ENCODE measurements around the gene KRTAP6-2.

Gene KRTAP6-2, protein sequence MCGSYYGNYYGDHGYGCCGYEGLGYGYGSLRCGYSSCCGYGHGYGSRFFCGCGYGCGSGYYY

DNA sequence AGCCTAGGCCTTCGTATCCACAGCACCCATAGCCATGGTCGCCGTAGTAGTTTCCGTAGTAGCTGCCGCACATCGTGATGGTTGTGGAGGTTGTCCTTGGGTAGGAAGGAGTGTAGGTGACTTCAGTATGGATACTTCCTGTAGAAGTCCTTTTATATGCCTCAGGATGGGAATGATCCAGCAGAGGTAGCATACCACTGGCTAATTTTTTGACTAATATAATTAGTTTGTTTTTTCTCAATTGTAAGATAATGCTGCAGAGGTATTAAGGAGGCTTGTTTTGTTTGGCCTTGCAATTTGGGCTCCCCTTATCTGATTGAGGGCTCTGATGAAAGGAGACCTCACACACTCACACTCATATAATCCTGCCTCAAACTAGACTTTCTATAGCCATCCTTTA is at the start of gene KRTAP6-2:
KRTAP6-2 (minus strand) TSS at position 101 of the 400 bp plus-strand sequence; CDS start at position 73, 28 bp downstream.
- in situ Hi-C loops (cut with HindIII; ENCODE audit: low pct_ligation_motif_present, low pct_unique_long_range_greater_than_20kb, low sequenced_read_pairs): no loop called here

DNA sequence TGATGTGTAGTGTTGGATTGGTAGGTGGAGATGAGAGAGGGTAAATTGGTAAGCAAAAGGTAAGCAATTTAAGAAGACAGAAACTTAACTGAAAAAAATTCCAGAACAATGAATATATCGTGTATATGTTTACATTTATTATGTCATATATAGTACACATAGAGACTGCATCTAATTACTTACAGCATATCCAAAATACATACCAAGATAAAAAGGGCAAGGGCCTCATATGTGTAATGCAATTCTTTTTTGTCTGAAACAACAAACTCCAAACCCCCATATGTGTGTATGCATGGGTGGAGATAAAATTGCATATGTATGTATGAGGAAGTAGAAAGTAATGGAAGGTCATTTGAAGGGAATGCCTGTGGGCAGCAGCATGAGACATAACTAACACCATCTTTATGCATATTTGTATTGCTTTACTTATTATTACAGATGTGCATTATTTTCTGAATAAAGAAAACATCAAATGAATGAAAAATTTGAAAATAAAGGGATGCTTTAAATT is 48.3 kb upstream of the KRTAP6-2 start:
- in situ Hi-C loops (cut with HindIII; ENCODE audit: low pct_ligation_motif_present, low pct_unique_long_range_greater_than_20kb, low sequenced_read_pairs): no loop called here
- DNase-seq: no peak

More for the DNA sequence above, at the start of gene KRTAP6-2:
- DNase-seq: no peak

DNA sequence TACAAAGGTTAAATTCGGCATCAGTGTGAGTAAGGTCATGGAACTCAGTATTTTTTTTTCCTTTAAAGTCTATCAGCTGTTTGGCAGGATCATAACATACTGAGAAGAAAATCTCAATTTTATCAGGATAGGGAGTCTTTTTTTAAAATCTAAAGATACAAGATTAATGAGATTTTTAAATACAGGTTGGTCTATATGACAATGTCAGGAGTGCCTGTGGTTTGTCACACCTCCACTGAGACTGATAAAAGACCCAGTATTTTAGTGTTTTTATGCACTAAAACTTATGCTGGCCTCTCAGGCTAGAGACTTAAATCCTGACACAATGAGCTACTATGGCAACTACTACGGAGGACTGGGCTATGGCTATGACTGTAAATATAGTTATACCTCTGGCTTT is 43.9 kb upstream of the KRTAP6-2 start, which contains the start of gene KRTAP20-3:
KRTAP20-3 (plus strand) TSS at position 301 of the 400 bp plus-strand sequence.
- in situ Hi-C loops (cut with HindIII; ENCODE audit: low pct_ligation_motif_present, low pct_unique_long_range_greater_than_20kb, low sequenced_read_pairs): no loop called here
- DNase-seq: no peak

DNA sequence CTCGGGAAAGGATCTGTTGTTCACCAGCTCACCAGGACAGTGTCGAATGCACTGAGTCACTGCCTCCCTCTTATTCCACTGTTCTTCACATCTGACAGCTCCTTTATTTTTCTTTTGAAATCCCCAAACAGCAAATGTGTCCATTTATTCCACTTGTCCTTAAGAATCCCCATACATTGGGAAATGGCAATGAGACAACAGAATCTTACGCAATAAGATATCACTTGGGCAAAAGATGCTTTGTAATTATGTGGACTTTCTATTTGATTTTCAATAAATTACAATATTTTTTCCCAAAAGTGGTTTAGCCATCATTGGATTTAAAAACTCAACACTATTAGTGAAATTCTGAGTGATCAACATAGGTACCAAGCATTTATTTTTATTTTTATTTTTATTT is 40.0 kb upstream of the KRTAP6-2 start:
- no peak for DNase-seq
- in situ Hi-C loops (cut with HindIII; ENCODE audit: low pct_ligation_motif_present, low pct_unique_long_range_greater_than_20kb, low sequenced_read_pairs): no loop called here

DNA sequence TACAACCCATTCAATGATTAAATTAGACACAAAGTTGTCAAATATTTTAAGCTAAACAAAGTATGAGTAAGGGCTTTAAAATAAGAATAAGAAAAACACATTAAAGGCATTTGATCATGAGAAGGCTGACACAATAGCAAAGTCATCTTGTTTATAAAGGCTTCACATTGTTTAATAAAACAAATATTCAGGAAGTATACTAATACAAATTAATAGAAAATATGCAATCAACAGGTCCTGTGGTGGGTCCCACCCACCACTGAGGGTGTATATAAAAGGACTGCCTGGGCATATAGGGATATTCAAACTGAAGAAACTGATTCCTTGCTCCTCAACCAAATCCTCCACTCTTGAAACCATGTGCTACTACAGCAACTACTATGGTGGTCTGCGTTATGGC is 36.2 kb upstream of the KRTAP6-2 start, which contains the start of gene KRTAP20-2:
KRTAP20-2 (plus strand) TSS at position 301 of the 400 bp plus-strand sequence; CDS start at position 359, 58 bp downstream.
- in situ Hi-C loops (cut with HindIII; ENCODE audit: low pct_ligation_motif_present, low pct_unique_long_range_greater_than_20kb, low sequenced_read_pairs): no loop called here
- DNase-seq: no peak

DNA sequence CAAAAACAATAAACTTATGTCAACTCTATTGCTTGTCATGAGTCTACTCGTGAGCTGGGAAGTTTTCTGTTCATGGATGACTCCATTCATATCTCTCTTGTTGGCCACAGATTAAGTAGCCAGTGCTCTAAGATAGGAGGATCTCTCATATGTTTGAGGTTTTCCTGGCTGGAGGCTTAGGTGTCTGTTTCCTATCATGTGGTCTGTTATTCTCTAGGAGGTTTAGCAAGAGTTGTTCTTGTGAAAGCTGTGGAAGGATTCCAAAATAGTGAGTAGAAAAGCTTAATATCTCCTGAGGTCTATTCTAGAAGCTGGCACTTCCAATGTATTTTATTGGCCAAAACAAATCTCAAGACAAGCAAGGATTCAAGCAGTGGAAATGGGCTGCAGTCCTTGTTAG is 30.5 kb upstream of the KRTAP6-2 start:
- in situ Hi-C loops (cut with HindIII; ENCODE audit: low pct_ligation_motif_present, low pct_unique_long_range_greater_than_20kb, low sequenced_read_pairs): no loop called here
- DNase-seq: no peak

DNA sequence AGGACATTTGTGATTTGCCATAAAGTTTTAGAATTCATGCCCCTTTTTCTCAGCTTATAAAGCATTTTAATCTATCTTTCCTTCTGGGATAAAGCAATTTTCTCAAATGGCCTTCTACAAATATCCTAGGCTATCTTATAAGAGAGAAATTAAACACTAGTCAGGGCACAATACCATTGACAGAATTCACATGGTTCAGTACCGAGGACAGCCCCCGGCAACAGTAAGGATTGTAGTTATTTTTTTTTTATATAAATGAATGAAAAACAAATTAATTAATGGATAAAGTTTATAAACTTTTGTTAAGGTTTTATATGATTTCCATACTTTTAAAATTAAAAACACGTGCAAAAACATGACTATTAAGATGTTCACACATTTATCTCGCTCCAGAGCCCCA is 29.4 kb upstream of the KRTAP6-2 start:
- DNase-seq: no peak
- in situ Hi-C loops (cut with HindIII; ENCODE audit: low pct_ligation_motif_present, low pct_unique_long_range_greater_than_20kb, low sequenced_read_pairs): no loop called here

DNA sequence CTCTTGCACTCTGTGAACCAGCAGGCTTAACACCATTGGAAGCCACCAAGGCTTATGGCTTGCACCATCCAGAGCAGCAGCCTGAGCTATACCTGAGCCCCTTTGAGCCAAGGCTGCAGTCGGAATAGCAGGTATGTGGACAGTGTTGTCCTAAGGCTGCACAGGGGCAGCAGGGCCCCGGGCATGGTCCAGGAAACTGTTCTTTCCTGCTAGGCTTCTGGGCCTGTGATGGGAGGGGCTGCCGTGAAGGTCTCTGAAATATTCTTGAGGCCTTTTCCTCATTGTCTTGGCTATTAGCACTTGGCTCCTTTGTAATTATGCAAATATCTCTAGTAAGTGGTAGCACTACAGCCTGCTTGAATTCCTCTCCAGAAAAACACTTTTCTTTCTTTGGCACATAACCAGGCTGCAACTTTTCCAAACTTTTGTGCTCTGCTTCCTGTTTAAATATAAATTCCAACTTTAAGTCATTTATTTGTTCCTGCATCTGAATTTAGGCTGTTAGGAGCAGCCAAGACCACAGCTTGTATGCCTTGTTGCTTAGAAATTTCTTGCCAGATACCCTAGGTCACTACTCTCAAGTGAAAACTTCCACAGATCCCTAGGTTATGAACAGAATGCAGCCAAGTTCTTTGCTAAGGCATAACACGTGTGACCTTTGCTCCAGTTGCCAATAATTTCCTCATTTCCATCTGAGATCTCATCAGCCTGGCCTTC is 26.9 kb upstream of the KRTAP6-2 start:
- in situ Hi-C loops (cut with HindIII; ENCODE audit: low pct_ligation_motif_present, low pct_unique_long_range_greater_than_20kb, low sequenced_read_pairs): no loop called here
- DNase-seq: no peak

DNA sequence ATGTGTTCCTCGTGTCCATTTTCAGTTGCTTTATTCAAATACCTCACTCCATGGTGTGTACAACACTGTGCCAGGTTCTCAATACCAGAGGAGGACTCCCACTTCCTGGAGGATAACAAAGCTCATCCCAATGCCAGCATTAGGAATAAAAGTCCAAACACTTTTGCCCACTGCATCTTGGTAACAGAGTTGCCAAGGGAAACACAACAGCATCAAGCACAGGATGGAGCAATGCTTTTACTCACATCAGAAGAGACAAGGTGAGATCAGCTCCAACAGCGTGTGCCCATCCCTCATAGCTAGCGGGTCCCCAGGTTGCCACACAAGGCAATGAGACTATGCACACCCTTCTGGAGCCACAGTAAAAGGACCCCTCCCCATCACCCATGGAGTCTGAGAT is 24.7 kb upstream of the KRTAP6-2 start:
- in situ Hi-C loops (cut with HindIII; ENCODE audit: low pct_ligation_motif_present, low pct_unique_long_range_greater_than_20kb, low sequenced_read_pairs): no loop called here
- no peak for DNase-seq

DNA sequence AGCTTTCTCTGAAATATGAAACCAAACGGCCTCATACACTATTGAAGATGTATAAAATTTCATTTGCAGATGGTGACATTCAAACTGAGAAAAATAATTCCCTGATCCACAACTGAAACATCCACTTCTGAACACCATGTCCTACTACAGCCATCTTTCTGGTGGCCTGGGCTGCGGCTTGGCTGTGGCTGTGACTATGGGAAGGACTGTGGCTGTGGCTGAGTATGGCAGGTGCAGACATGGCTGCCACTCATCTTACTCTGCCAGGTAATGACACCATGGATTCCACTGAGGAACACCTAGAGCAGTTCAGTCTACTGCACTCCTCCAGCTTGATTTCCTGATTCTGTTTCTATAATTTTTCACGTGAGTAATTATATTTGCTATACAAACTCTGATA is 21.8 kb upstream of the KRTAP6-2 start, which contains the start of gene KRTAP20-4:
KRTAP20-4 (plus strand) TSS at position 106 of the 400 bp plus-strand sequence.
- in situ Hi-C loops (cut with HindIII; ENCODE audit: low pct_ligation_motif_present, low pct_unique_long_range_greater_than_20kb, low sequenced_read_pairs): no loop called here
- no peak for DNase-seq

DNA sequence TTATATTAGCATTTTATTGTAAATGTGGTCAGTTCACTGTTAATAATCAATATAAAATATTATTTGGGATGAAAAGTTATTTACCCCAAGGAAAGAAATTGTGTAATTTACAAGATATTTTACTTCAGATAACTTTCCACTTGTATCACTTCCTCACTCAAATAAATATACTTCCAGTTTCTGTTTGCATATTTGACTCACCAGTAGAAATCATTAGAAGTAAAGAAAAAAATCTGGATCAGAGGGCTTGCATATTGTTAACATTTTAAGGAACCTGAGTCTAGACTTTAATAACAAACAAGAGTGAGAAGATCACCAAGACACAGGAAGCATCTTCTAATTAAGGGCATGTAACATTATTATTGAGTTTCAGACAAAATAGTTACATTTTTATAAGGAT is 21.4 kb upstream of the KRTAP6-2 start:
- in situ Hi-C loops (cut with HindIII; ENCODE audit: low pct_ligation_motif_present, low pct_unique_long_range_greater_than_20kb, low sequenced_read_pairs): no loop called here
- DNase-seq: no peak

DNA sequence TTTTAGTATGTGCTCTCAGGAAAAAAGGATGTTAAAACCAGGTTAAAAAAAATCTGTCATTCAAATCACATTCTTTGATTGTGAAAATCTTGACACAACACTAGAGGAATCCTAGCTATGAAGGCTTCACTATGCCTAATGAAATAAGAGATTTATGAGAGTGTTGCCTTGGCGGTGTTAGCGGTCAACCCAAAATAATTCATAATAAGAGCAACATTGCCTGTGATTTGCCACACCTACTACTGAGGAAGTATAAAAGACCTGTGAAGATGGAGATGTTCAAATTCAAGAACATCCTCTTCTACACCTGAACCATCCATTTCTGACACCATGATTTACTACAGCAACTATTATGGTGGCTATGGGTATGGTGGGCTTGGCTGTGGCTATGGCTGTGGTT is 17.4 kb upstream of the KRTAP6-2 start, which contains the start of gene KRTAP20-1:
KRTAP20-1 (plus strand) TSS at position 301 of the 400 bp plus-strand sequence; CDS start at position 331, 30 bp downstream.
- in situ Hi-C loops (cut with HindIII; ENCODE audit: low pct_ligation_motif_present, low pct_unique_long_range_greater_than_20kb, low sequenced_read_pairs): no loop called here
- no peak for DNase-seq

DNA sequence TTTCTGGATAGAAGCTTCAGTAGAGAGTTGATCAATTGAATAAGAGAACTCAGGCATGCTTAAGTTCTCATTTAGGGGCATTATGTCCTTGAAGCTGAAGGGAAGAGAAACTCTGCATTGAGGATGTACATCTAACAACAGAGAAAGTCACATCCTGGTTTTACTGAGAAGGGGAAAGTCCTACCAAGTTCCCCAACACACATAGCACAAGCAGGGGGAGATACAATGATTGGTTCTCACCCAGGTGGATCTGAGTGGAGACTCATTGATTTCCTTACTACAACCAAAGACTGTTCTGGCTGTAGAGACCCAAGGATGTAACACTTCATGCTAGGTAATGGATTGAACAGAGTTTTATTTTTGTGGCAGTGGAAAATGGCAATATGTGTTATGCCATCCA is 16.5 kb upstream of the KRTAP6-2 start:
- no peak for DNase-seq
- in situ Hi-C loops (cut with HindIII; ENCODE audit: low pct_ligation_motif_present, low pct_unique_long_range_greater_than_20kb, low sequenced_read_pairs): no loop called here

DNA sequence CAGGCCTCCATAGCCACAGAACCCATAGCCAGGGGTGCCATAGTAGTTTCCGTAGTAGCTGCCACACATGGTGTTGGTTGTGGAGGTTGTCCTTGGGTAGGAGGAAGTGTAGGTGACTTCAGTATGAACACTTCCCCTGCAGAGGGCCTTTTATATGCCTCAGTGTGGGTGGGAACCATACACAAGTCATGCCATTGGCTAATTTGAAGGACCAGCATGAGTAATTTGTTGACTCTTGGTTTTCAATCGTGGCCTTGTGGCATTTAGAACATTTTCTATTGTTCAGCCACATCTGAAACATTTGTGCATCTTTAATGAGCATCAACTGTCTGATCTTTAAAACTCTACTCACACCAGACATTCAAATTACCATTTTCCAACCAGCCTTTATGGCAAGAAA is 15.1 kb upstream of the KRTAP6-2 start, which contains the start of gene KRTAP6-1:
KRTAP6-1 (minus strand) TSS at position 95 of the 400 bp plus-strand sequence; CDS start at position 69, 26 bp downstream.
- no peak for DNase-seq
- in situ Hi-C loops (cut with HindIII; ENCODE audit: low pct_ligation_motif_present, low pct_unique_long_range_greater_than_20kb, low sequenced_read_pairs): no loop called here

DNA sequence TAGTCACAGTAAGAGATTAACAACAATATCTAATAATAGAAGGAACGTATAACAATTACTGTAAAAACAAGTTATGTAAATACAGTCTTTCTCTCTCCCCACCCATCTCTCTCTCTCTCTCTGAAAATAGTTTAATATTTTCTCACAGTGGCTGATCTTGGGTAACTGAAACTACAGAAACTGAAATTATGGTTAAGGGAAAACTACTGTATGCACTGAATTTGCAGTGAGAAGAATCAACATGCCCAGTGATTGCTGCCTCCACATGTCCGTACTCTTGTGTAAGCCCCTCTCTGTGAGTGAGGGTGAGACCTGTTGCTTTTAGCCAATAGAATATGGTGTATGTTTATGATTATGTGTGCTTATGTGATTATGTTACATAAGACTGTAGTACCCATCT is 13.4 kb upstream of the KRTAP6-2 start:
- in situ Hi-C loops (cut with HindIII; ENCODE audit: low pct_ligation_motif_present, low pct_unique_long_range_greater_than_20kb, low sequenced_read_pairs): no loop called here
- DNase-seq: no peak

DNA sequence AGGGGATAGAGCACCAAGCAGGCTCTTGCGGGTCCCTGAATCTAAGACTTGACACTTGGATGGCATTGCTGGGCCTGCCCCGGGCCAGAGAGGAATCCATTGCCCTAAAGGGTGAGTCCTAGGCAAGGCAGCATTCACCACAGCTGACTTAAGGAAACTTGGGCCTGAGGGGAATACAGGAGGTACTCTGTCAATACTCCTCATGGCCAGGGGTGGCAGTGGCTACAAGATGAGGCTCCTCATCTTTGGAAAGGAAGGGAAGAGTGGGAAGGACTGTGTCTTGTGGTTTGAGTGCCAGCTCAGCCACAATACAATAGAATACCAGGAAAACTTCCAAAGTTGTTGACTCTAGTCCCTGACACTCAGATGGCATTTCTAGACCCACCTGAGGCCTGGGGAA is 7.3 kb upstream of the KRTAP6-2 start:
- in situ Hi-C loops (cut with HindIII; ENCODE audit: low pct_ligation_motif_present, low pct_unique_long_range_greater_than_20kb, low sequenced_read_pairs): no loop called here
- no peak for DNase-seq

DNA sequence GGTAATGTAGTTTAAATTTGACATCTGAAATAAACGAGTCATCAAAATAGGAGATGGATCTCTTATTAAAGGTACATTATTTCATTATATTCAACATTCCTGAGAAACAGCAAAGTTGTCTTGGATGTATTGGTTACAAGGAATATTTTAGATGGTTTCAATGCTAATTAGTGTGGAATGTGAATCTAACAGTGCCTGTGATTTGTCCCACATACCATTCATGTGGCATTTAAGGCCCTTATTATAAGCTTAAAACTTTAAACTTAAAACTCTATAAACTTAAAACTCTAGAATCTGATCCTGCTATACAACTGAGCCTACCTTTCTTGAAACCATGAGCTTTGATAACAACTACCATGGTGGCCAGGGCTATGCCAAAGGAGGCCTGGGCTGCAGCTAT is 2.1 kb upstream of the KRTAP6-2 start, which contains the start of gene KRTAP22-1:
KRTAP22-1 (plus strand) TSS at position 301 of the 400 bp plus-strand sequence.
- no peak for DNase-seq
- in situ Hi-C loops (cut with HindIII; ENCODE audit: low pct_ligation_motif_present, low pct_unique_long_range_greater_than_20kb, low sequenced_read_pairs): no loop called here

DNA sequence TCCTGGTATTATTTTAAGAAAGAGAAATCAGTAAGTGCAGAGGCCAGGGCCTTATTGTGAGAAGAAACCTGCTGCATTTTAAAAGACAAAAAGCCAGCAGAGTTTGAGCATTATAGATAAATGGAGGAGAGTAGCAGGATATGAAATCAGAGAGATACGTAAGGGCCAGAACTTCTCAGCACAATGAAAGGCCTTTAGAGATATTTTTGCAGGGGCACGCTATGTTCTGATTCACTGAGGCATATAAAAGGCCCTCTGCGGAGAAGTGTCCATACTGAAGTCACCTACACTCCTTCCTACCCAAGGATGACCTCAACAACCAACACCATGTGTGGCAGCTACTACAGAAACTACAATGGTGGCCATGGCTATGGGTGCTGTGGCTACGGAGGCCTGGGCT is 6.6 kb downstream of the KRTAP6-2 start, which contains the start of gene KRTAP6-3:
KRTAP6-3 (plus strand) TSS at position 301 of the 400 bp plus-strand sequence; CDS start at position 307, 6 bp downstream.
- DNase-seq: no peak
- in situ Hi-C loops (cut with HindIII; ENCODE audit: low pct_ligation_motif_present, low pct_unique_long_range_greater_than_20kb, low sequenced_read_pairs): no loop called here

DNA sequence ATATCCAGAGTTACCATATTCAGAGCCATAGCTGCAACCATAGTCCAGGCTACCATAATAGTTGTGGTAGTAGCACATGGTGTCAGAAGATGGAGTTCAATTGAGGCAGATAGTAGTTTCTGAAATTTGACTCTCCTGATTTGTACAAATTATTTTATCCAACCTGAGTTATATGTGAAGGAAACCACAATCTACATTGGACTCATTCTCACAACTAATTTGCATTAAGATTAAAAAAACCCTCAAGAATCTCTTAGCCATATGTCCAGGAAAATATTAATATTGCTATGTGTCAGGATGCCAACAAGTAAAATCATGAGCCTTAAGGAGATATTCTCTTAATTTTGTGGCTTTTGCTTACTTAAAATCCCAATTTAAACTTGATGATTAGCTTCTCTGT is 8.4 kb downstream of the KRTAP6-2 start, which contains the start of gene KRTAP22-2:
KRTAP22-2 (minus strand) TSS at position 101 of the 400 bp plus-strand sequence.
- no peak for DNase-seq
- in situ Hi-C loops (cut with HindIII; ENCODE audit: low pct_ligation_motif_present, low pct_unique_long_range_greater_than_20kb, low sequenced_read_pairs): no loop called here

All from ACHN (cell line).